ENCODE measurements around the gene DDR2.

DNA sequence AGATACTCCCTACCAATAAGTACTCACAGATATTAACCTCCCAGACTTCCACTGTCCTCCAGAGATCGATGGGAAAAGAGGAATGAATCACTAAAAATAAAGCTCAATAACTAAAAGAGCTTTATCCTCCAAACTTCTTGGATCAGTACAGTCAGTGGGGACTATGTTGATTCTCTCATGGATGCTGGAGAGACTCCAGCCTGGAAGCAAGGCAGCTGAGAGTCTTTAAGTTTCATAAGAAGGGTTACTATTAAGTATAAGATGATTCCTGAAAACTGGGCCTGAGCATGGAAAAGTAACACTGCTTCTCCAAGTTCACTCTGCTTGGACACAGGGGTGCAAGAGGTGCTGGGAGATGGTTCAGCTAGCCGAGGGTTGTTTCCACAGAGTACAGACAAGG, 6.2 kb upstream of the DDR2 start:
- TF ChIP-seq POLR2A (IDR thresholded peaks at IDR 0.05; ENCODE audit: extremely low read depth, insufficient read length), result no peak
- TF ChIP-seq, protein P1, sequence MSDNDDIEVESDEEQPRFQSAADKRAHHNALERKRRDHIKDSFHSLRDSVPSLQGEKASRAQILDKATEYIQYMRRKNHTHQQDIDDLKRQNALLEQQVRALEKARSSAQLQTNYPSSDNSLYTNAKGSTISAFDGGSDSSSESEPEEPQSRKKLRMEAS (IDR thresholded peaks at IDR 0.05; ENCODE audit: low read depth, low read length), result no peak
- TF ChIP-seq, protein P2, sequence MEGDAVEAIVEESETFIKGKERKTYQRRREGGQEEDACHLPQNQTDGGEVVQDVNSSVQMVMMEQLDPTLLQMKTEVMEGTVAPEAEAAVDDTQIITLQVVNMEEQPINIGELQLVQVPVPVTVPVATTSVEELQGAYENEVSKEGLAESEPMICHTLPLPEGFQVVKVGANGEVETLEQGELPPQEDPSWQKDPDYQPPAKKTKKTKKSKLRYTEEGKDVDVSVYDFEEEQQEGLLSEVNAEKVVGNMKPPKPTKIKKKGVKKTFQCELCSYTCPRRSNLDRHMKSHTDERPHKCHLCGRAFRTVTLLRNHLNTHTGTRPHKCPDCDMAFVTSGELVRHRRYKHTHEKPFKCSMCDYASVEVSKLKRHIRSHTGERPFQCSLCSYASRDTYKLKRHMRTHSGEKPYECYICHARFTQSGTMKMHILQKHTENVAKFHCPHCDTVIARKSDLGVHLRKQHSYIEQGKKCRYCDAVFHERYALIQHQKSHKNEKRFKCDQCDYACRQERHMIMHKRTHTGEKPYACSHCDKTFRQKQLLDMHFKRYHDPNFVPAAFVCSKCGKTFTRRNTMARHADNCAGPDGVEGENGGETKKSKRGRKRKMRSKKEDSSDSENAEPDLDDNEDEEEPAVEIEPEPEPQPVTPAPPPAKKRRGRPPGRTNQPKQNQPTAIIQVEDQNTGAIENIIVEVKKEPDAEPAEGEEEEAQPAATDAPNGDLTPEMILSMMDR (IDR thresholded peaks at IDR 0.05; ENCODE audit: low read depth, low read length), result no peak
